HG02943 (cell line): ENCODE data around the gene CAPN13.
"Not testable (repeated sequence)": the region's sequence is repeated elsewhere in the genome, so short reads cannot be mapped to it uniquely, and the experiment has no call there.

Experiments
- ATAC-seq: cut with Tn5 transposase; IDR thresholded peaks from one replicate; pipeline ENCODE4 v1.9.1; 2021; ENCODE audit warnings: mild to moderate bottlenecking, low read depth, moderate library complexity; ENCODE audit not compliant: unreplicated experiment

The CAPN13 gene

GRCh38 chr2:30706534-30707303 is 100.5 kb downstream of the CAPN13 start:
- ATAC-seq: no peak

- ATAC-seq: no peak
These were observed 101.3 kb downstream of the CAPN13 start for GRCh38 chr2:30705711-30706533.

GRCh38 chr2:30705056-30705455 is 102.2 kb downstream of the CAPN13 start:
- no peak for ATAC-seq

- no peak for ATAC-seq
These were observed 102.8 kb downstream of the CAPN13 start for GRCh38 chr2:30704309-30705020.

- no peak for ATAC-seq
These were observed 104.6 kb downstream of the CAPN13 start for GRCh38 chr2:30702694-30703093.

- no peak for ATAC-seq
These were observed 105.5 kb downstream of the CAPN13 start for GRCh38 chr2:30701782-30702181.

GRCh38 chr2:30697242-30698103 is 109.8 kb downstream of the CAPN13 start:
- not testable (repeated sequence) for ATAC-seq

GRCh38 chr2:30695749-30696148 is 111.5 kb downstream of the CAPN13 start:
- no peak for ATAC-seq

- ATAC-seq: no peak
These were observed 112.8 kb downstream of the CAPN13 start for GRCh38 chr2:30694286-30695055.

- ATAC-seq: no peak
These were observed 113.4 kb downstream of the CAPN13 start for GRCh38 chr2:30693821-30694281.

GRCh38 chr2:30692829-30693275 is 114.4 kb downstream of the CAPN13 start:
- no peak for ATAC-seq

- no peak for ATAC-seq
These were observed 115.1 kb downstream of the CAPN13 start for GRCh38 chr2:30691948-30692828.

- no peak for ATAC-seq
These were observed 115.9 kb downstream of the CAPN13 start for GRCh38 chr2:30691091-30691947.

- ATAC-seq: no peak
These were observed 117.1 kb downstream of the CAPN13 start for GRCh38 chr2:30690126-30690561.

GRCh38 chr2:30689496-30690125 is 117.6 kb downstream of the CAPN13 start:
- ATAC-seq: no peak

- ATAC-seq: no peak
These were observed 118.3 kb downstream of the CAPN13 start for GRCh38 chr2:30688956-30689401.

- ATAC-seq: no peak
These were observed 120.6 kb downstream of the CAPN13 start for GRCh38 chr2:30686669-30687068.
